GM19023 (cell line): ENCODE data around the gene ETV6.

ENCODE experiments used
- ATAC-seq: cut with Tn5 transposase; IDR thresholded peaks from one replicate; pipeline ENCODE4 v1.9.1; 2021; ENCODE audit warnings: mild to moderate bottlenecking, moderate library complexity; ENCODE audit not compliant: unreplicated experiment

The ETV6 gene

DNA sequence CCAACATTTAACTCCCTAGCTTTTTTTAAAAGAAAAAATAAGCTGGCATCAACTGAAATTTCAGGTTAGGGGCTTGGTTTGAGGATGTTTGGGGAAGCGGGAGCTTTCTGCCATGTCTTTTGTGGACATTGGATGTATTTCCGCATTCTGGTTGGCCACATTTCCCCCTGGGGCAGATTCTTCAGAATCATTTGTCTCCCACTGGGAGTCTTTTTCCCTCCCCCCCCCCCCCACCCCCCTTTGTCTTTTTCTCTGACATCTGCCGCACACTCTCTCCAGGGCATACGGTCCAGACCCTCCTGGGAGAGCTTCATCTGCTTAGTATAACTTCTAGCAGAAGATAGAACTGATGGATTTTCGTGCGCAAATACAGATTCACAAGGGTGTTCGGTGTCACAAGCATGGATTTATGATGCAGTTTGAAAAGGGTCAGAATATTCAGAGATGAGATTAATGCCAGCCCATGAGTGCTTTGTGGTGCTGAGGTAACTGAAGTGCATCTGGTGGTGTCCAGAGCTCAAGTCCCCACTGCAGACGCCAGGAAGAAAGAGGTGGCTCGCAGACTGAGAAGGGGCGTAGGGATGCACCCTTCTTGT is 40.2 kb downstream of the ETV6 start:
- ATAC-seq: no peak

DNA sequence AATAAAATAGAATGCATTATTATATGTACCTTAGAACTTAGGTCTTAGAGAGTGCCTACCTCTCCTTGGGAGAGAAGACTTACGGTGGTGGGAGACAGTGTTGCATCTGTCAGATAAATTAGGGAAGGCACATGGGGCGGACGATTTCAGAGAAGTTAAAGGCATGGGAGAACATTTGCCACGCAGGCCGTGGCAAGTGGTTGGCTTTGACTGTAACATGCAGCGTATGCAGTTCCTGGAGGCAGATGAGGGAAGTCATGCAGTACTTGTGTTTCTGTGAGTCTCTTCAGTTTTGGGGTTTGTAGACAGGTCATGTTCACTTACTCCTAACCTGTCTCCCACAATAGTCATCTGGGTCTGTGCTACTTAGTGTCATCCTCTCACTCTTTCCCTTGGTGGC is 43.6 kb downstream of the ETV6 start:
- ATAC-seq: no peak

DNA sequence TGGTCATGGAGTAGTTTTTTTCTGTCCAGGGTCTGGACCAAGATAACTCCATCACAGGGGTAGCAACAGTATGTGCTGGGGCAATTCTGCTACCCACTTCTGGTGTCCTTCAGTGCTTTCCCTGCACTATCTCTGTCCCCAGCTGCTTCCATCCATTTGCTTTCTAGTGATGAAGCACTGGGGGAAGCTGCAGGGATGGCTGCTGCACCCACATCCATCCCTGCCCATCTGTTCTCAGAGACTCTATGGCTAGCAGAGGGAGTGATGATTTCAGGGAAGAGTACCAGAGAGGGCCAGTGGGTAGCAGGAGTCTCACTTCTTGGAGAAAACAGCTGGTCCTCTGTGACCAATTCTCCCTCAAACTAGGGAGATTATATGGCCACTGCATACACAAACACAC is 44.1 kb downstream of the ETV6 start:
- no peak for ATAC-seq

DNA sequence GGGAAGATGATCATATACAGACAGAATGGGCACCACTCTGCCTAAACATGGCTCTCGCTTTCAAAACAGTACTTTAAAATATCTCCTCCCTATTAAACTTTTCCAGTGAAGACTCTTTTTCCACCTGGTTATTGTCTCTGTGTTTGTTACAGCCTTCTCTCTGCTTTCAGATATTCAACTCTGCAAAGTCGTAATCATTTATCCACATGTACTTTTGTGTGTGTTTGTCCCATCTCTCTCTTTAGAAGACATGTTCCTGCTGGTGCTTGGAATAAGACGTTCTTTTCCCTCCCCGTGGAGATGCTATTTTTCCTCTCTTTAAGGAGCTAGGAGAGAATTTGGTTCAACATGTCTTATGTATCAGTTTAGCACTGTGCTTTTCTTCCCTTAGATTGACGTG is 45.1 kb downstream of the ETV6 start:
- ATAC-seq: no peak

DNA sequence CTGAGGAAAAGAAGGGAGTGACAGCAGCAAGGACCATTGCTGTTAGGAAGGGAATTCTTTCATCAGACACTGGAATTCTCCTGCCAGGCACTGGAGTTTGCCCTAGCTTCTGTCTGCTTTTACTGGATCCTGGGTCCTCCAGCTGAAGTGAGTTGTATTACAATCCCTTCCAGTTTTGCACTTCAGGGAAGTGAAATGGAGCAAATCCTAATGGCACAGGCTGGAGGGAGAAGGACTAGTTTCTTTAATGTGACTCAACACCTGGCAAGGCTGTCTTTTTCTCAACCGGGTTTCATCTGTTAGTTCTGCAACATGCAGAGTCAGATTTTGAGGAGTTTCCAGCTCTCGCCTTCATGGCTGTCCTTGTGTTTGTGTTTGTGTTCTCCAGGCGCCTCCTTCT is 45.8 kb downstream of the ETV6 start:
- ATAC-seq: no peak

DNA sequence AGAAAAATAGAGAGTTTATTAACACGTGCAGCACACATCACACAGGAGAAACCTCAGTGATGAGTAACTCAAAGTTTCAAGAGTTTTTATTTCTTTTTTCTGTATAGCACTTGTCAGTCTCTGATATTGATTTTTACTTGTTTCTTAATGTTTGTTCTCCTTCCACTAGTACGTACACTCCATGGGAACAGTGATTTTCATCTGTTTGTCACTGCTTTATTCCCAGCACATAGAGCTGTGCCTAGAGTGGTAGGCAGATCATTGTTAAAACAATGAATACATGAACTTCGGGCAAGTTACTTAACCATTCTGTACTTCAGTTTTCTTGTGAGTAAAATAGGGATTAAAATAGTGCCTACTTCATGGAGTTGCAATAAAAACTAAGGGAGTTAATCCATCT is 46.6 kb downstream of the ETV6 start:
- no peak for ATAC-seq

DNA sequence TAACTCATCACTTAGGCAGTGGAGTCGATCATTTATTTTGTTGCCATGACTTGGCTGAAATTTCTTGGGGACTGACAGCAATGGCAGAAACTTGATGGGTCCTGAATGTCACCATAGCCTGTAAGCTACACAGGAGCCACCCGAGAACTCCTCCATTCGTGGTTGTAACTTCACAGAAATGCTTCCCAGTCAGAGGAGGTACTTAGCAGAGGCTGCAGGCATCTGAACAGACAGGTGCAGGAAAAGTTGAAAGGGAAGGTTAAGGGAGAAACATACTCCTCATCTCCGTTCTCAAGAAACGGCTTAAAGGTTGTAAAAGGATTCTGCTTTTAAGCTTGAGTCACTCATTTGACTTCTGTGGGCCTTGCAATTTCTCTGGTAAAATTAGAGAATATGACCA is 47.7 kb downstream of the ETV6 start:
- ATAC-seq: no peak

DNA sequence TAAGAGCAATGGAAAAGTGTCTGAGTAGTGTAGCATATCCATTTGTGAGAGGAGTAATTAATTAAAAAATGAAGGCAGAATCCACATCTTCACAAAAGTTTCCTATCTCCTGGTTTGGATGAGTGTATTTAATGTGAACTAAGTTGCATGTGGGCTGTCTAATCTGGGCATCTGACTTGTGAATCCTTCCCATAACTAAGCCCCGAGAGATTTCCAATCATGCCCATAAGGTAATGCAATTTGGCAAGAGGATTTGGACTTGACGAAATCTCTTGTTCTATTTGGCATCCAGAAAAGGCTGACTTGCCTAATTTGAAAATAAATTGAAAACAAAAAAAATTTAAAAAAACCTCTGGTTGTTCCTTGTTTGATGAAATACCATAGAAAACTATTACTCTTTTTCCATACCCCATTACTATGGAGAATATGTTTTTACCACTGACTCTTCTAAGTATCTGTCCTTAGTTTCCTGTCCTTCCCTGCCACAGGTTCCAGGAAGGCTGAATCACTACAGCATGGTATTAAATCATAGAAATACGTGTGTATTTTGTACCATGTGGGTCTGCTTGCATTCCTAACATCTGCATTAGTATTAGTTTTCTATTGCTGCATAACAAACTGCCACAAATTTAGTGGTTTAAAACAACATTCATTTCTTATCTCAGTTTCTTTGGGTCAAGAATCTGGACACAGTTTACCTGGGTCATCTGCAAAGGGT is 48.4 kb downstream of the ETV6 start:
- ATAC-seq: no peak

DNA sequence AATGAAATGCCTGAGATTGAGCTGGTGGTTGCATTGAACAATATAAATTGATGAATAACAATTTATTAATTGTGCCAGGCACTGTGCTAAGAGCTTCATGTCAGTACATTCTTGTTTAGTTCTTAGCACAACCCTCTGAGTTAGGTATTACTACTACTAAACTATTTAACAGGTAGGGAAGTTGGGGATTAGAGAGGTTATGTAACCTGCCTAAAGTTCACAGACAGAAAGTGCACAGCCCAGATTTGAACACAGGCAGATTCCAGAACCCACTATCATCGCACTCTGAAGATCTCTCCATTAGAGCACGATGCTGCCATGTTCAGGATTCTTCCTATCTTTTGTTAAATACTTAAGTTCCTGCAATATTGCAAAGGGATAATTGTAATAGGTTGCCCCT is 49.3 kb downstream of the ETV6 start:
- no peak for ATAC-seq

DNA sequence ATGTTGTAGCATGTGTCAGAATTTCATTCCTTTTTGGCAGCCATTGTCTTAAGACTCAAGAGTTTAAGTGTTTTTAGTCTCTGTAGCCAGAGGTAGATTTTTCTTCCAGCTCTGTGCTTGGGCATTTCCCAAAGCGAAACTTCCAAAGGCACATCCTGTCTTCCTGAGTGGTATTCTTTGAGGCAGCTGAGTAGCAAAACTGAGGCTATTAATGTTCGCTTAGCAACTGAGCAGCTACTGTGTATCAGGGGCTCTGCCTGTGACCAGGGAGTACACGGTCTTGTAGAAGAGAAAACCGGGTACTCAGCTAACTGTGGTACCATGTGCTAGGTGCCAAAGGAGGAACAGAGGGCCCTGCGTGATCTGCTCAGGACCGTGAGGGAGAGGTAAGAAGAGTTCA is 52.0 kb downstream of the ETV6 start:
- no peak for ATAC-seq

DNA sequence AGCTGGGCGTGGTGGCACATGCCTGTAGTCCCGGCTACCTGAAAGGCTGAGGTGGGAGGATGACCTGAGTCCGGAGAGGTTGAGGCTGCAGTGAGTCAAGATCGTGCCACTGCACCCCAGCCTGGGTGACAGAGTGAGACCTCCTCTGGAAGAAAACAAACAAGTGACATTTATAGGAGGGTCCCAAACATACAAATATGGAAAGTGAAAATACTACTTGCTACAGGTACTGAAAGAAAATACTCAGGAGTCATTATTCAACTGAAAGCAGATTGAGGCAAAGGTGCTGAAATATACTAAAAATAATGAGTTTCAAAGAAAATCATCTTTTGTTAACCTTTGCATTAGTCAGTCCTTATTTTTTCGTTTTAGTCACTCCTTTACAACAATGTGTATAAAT is 53.5 kb downstream of the ETV6 start:
- ATAC-seq: no peak

DNA sequence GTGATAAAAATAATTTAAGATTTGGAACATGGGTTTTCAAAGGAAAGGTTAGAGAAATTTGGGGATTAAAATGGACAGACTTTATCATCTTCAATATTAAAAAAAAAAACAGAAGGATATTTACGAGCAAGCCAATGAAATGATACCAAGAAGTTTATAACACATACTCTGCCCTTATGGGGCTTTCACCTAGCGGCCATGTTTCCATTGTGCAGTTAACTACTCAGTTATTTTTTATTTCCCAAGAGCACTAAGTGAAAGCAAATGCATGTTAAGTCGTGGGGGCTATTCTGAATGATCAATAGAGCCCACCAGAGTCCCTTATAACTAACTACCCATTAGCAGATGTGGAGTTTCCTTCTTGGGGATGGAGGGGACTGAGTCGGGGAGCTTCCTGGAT is 53.9 kb downstream of the ETV6 start:
- no peak for ATAC-seq

DNA sequence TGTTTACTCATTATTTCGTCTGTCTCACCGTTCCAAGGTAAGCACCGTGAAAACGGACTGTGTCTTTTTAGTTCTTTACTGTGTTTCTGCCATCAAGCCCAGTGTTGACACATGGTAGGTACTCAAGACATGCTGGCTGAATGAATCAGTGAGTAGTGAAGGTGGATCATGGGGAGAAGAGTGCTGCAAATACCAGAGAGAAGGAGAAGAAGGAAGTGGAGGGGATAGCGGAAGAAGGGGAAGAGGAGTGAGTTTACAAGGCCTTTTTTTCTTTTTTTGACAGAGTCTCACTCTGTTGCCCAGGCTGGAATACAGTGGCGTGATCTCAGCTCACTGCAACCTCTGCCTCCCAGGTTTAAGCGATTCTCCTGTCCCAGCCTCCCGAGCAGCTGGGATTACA is 54.6 kb downstream of the ETV6 start:
- ATAC-seq: no peak

DNA sequence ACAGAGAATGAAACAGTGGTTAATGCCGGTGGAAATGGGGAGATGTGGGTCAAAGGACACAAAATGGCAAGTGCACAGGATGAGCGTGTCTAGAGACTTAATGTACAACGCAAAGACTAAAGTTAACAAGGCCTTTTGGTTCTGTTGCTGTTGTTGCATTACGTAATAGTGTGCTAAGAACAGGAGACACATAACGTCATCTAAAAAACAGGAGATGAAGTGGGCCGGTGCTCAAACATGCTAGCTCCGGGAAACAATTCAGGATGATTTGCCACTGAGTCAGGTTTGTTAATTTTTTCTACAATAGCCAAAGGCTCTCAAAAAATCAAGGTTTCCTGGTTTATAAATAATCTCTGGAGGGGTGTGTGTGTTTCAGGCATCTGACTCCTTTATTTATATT is 55.5 kb downstream of the ETV6 start:
- no peak for ATAC-seq

DNA sequence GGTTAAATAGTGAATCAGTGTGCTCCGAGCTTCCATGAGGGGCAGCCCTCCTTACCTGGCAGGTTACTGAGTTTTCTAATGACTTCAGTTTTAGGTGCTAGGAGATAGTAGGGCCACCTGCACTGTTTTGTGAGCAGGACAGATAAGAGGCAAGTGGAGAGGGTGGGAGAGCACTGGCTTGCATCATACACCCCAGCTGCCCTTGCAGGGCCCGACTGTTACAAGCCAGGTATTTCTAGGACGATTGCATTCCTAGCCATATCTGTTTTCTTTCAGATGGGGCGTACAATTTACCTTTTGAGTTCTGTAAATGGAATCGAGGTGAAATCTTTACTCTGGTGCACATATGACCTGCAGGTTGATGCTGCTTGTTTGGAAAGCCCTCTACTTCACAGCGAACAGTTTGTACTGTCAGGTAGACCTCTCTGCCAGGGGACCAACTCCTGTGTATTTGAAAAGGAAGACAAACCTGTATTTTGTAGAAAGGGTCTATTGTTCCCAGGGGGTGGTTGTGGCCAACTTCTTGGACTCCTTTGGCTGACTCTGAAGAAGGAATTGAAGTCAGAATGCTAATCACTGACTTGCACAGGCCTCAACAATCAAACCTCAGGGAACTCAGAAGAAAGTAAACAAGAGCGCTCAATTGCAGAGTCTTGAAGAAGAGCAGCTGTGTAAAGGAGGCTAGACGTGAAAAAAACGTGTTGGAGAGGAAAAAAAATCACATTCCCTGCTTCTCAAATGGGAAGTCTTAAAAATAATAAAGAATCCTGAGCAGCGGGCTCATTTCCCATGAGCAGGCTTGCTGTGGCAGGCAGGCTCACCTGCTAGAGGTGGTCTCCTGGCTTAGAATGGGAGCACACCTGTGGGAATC is 57.3 kb downstream of the ETV6 start:
- no peak for ATAC-seq

DNA sequence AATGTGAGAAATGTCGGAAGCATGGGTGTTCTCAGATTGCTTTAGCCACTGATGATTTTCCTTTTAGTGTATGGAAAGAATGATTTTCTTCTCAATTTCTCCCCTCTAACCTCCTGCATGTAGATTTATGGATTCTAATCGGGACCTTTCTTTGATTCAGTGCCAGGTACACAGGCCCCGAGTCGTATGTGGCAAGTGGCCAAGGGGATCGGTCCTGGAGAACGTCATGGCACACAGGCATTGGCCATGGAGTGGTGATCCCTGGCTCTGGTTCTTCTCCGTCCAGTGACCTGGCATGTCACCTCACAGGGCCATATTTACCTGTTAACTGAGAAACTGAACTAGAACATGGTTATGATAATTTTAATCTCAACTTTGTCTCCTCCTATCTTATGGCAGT is 58.1 kb downstream of the ETV6 start:
- no peak for ATAC-seq

DNA sequence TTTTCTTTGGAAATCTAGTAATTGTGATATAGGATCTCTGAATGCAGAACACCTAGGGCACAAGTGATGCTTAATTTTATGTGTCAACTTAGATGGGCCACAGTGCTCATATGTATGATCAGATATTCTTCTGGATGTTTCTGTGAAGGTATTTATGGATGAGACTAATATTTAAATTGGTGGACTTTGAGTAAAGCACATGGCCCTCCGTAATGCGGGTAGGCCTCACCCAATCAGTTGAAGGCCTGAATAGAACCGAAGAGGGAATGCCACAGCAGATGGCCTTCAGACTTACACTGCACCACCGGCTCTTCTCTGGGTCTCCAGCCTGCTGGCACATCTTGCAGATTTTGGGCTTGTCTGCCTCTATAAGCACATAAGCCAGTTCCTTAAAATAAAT is 60.0 kb downstream of the ETV6 start:
- ATAC-seq: no peak

DNA sequence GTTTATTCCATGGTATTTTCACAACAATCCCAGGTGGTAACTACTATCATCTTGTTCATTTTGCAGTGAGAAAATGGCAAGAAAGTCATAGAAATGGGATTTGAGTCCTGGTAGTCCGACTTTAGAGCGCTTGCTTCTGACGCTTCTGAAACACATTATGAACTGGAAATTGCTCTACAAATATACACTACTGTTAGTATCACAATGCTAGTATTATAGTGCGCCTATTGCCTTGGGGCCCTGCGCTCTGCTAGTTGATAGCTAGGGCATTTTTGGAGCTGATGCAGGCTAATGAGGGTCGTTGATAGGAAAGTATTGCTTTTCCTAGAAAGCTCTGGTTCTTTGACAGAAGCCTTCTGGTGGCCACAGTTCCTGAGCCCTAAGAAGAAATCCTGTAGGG is 61.0 kb downstream of the ETV6 start:
- no peak for ATAC-seq

DNA sequence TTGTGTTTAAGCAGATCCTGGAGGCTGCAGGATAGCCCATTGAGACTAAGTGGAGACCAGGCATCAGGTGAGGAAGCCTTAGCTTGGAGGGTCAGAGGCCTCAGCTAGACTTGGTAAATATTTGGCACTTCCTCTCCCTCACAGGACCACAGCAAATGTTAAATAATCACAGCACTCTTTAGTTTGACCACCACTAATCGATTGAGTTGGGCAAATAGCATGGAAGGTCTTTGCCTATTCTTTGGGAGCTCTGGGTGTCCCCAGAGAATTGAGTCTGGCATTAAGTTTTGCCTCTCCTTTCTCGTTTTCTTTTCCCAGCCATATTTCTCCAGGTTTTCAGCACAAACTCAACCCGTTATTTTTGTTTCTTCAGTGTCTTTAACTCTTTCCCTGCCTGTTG is 61.4 kb downstream of the ETV6 start:
- no peak for ATAC-seq

DNA sequence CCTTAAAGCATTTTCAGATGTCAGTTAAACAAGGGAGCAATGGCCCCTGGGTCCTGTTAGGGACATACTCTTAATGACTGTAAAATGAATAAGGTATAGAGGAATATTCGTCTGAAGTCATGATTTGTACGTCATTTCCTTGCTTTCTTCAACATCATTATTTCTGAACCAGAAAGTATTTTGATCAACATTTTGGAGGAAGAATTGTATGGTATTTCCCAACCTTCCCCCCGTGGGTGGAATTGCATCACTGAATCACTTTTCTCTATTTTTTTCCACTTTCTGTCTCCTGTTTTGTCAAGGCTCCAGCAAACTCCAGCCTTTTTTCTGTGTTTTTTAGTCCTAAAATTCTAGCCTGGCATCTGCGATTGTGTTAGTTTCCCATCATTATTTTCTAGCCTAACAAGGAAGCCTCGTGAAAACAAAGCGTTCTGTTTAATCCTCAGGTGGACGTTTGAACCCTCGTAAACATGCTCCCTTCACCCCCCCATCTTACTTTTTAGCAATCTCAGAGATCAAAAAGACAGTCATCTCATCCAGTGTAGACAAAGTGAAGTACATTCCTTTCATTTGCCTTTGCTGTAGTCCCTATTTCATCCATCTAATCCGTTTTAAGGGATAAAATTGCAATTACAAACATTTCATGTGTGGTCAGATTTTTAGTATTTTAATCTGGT is 62.3 kb downstream of the ETV6 start:
- ATAC-seq: no peak

DNA sequence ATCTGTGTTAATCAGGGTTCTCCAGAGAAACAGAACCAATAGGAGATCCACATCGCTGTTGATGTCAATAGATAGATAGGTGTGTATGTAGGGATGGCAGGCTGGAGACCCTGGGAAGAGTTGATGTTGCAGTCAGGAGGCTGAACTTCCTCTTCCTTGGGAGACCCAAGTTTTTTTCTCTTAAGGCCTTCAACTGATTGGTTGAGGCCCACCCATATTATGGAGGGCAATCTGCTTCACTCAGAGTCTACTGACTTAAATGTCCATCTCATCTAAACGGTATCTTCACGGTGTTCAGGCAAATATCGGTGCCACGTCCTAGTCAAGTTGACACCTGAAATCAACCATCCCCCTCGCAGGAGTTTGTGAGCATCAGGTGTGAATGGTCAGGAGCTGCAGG is 63.0 kb downstream of the ETV6 start:
- no peak for ATAC-seq

DNA sequence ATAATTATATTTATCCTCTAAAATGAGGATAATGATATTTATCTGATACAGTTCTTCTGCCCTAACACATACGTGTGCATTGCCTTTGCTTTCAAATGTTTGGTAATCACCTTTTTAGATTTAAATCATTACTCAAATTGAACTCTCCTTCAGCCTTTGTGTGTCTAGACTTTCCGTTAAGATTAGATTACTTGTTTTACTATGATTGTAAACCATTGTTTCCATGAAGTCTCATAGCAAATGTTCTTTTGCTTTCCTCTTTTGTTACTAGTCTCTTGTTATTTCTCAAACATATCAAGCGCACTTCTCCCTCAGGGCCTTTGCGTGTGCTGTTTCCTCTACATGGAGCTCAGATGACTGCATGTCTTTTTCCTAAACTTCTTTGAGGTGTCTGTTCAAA is 63.7 kb downstream of the ETV6 start:
- ATAC-seq: no peak
